B cell (primary cell): ENCODE data around the gene GLIS1.

Source experiments
- EZH2 ChIP-seq: IDR thresholded peaks from 2 replicates; pipeline ENCODE4 v1.6.1; 2012; ENCODE audit warnings: borderline replicate concordance, low read depth, mild to moderate bottlenecking, moderate library complexity, low read length; ENCODE audit not compliant: insufficient read depth, poor library complexity, severe bottlenecking
- TF ChIP-seq, protein P1 (sequence below): fragments of 200-600 bp; IDR thresholded peaks from one replicate; pipeline ENCODE4 v1.8.0; 2022; ENCODE audit warnings: antibody characterized with exemption, mild to moderate bottlenecking

DNA sequence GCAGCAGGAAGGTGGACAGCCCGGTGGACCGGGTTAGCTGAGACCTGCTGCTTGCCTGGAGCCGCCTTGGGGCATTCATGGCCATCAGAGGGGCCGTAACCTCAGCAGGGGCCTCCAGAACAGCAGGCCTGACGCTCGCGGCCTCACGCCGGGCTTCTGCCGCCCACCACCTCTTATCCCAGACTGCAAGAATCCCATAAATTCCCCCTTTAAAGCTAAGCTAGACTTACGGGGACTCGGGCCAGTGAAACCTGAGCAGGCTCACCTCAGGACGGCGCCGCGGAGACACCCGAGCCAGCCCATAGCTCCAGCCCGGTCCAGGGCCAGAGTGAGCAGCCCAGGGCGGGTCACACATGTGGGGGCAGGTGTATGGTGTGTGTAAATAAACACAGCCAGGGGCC is 132.3 kb downstream of the GLIS1 start:
- no peak for TF ChIP-seq EZH2
- TF ChIP-seq, protein P1, sequence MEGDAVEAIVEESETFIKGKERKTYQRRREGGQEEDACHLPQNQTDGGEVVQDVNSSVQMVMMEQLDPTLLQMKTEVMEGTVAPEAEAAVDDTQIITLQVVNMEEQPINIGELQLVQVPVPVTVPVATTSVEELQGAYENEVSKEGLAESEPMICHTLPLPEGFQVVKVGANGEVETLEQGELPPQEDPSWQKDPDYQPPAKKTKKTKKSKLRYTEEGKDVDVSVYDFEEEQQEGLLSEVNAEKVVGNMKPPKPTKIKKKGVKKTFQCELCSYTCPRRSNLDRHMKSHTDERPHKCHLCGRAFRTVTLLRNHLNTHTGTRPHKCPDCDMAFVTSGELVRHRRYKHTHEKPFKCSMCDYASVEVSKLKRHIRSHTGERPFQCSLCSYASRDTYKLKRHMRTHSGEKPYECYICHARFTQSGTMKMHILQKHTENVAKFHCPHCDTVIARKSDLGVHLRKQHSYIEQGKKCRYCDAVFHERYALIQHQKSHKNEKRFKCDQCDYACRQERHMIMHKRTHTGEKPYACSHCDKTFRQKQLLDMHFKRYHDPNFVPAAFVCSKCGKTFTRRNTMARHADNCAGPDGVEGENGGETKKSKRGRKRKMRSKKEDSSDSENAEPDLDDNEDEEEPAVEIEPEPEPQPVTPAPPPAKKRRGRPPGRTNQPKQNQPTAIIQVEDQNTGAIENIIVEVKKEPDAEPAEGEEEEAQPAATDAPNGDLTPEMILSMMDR, result no peak
